Peyer's patch (tissue), 4 donors: ENCODE measurements around the gene FAM240A.

Source experiments
- POLR2A ChIP-seq, 2 donors: fragments of 450-650 bp; IDR thresholded peaks; one replicate each; pipeline ENCODE4 v1.5.1; 2017; ENCODE audit warnings: antibody characterized with exemption in 2 of 2, mild to moderate bottlenecking in 2 of 2, moderate library complexity in 2 of 2
- TF ChIP-seq, protein P1 (sequence below), 6 experiments: fragments of 450-650 bp in 4 of 6; fragments of 200-600 bp in 2 of 6; sonication (generic) in 1 of 6; IDR thresholded peaks; one replicate each; pipeline ENCODE4 v1.5.1; 2017 to 2019; ENCODE audit warnings: antibody characterized with exemption in 6 of 6, mild to moderate bottlenecking in 3 of 6, moderate library complexity in 1 of 6

DNA sequence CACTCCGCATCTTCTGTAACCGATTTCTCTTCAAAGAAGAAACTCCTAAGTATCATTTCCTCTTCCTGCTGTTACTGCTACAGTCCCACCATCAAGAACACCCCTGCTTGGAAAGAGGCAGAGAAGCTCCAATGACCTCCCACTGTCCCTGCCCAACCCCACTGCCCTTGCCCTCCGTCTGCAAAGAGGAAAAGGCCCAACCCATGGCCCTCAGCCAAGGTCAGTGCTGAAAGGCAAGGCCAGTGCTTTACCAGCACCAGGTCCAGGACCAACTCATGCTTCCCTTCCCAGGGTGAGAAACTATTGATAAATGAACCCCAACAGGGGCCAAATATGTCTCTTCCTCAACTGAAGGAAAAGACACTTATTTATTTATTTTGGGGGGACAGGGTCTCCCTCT, 22.5 kb downstream of the FAM240A start:
- TF ChIP-seq, protein P1, sequence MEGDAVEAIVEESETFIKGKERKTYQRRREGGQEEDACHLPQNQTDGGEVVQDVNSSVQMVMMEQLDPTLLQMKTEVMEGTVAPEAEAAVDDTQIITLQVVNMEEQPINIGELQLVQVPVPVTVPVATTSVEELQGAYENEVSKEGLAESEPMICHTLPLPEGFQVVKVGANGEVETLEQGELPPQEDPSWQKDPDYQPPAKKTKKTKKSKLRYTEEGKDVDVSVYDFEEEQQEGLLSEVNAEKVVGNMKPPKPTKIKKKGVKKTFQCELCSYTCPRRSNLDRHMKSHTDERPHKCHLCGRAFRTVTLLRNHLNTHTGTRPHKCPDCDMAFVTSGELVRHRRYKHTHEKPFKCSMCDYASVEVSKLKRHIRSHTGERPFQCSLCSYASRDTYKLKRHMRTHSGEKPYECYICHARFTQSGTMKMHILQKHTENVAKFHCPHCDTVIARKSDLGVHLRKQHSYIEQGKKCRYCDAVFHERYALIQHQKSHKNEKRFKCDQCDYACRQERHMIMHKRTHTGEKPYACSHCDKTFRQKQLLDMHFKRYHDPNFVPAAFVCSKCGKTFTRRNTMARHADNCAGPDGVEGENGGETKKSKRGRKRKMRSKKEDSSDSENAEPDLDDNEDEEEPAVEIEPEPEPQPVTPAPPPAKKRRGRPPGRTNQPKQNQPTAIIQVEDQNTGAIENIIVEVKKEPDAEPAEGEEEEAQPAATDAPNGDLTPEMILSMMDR (IDR thresholded peaks at IDR 0.05) = no peak
- no peak for TF ChIP-seq POLR2A (IDR thresholded peaks at IDR 0.05)
